Measurements from ENCODE around the gene ALDH5A1.

ALDH5A1 gene

GRCh38 chr6:24494821-24495795, at the start of gene ALDH5A1:
TSS of gene ALDH5A1 (plus strand) at chr6:24494969. CDS start at chr6:24494997, 28 bp downstream.
- DNase-seq = peak; percentile 48
- in situ Hi-C loops (cut with HindIII; ENCODE audit: low pct_ligation_motif_present, low pct_unique_long_range_greater_than_20kb, low sequenced_read_pairs) = no loop called here

- in situ Hi-C loops (cut with HindIII; ENCODE audit: low pct_ligation_motif_present, low pct_unique_long_range_greater_than_20kb, low sequenced_read_pairs) = no loop called here
- DNase-seq = no peak
Measured at GRCh38 chr6:24445704-24446103, 49.1 kb upstream of the ALDH5A1 start.

- in situ Hi-C loops (cut with HindIII; ENCODE audit: low pct_ligation_motif_present, low pct_unique_long_range_greater_than_20kb, low sequenced_read_pairs) = no loop called here
Measured at GRCh38 chr6:24446670-24447069, 48.1 kb upstream of the ALDH5A1 start.

GRCh38 chr6:24448396-24448795, 46.4 kb upstream of the ALDH5A1 start:
- in situ Hi-C loops (cut with HindIII; ENCODE audit: low pct_ligation_motif_present, low pct_unique_long_range_greater_than_20kb, low sequenced_read_pairs) = no loop called here
- DNase-seq = no peak

More at GRCh38 chr6:24446670-24447069, 48.1 kb upstream of the ALDH5A1 start:
- no peak for DNase-seq

DNA sequence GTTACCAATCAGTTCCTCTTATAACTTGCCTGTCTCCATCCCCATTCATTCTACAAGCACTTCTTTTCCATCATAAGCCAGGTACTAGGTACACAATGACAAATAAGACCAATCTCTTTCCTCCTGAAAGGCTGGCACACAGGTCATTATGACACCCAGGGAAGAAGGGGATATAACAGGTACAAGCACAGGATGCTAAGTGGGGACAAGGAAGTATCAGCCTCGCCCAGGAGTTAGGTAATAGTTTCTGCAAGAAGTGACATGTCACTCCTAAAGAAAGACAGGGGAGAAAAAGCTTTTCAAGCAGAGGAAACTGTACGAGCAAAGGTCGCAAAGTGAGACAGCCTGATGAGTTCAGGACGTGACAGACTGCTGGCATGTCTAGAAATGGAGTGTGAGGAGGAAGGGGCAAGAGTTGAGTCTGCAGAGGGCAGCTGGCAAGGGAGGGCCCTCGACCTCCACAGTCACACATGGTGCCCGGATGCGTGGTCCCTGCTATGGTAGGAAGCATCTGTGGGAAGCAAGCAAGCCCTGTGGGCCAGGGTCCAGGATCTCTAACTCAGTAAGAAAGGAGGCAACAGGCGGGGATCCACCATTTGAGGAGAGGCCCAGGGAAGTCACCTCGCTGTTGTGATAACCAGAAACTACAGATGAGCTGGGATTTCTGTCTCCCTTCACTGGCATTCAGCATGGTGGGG, 45.8 kb upstream of the ALDH5A1 start:
- DNase-seq = no peak
- in situ Hi-C loops (cut with HindIII; ENCODE audit: low pct_ligation_motif_present, low pct_unique_long_range_greater_than_20kb, low sequenced_read_pairs) = no loop called here

- DNase-seq = no peak
- in situ Hi-C loops (cut with HindIII; ENCODE audit: low pct_ligation_motif_present, low pct_unique_long_range_greater_than_20kb, low sequenced_read_pairs) = no loop called here
Measured at GRCh38 chr6:24451581-24452388, 43.0 kb upstream of the ALDH5A1 start.

DNA sequence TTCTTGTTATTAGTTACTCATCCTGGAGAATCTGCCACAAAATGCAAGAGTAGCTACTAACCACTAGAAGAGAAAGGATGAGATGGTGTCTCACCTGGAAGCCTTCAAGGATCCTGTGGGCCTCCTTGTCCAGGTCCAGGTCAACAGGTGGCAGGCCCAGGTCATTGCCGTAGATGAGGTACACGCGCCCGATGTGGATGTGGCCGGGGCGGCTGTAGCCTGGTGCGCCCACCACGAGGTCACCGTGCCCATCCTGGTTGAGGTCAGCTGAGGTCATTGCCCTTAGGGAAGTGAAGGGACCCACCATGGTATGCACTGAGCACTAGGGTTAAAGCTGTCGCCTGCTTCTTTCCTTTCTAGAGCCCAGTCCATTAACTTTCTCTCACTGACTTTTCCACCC, 40.8 kb upstream of the ALDH5A1 start:
- DNase-seq = no peak
- in situ Hi-C loops (cut with HindIII; ENCODE audit: low pct_ligation_motif_present, low pct_unique_long_range_greater_than_20kb, low sequenced_read_pairs) = no loop called here

GRCh38 chr6:24454452-24454851, 40.3 kb upstream of the ALDH5A1 start:
- in situ Hi-C loops (cut with HindIII; ENCODE audit: low pct_ligation_motif_present, low pct_unique_long_range_greater_than_20kb, low sequenced_read_pairs) = no loop called here
- no peak for DNase-seq

- no peak for DNase-seq
- in situ Hi-C loops (cut with HindIII; ENCODE audit: low pct_ligation_motif_present, low pct_unique_long_range_greater_than_20kb, low sequenced_read_pairs) = no loop called here
Measured at GRCh38 chr6:24455061-24455460, 39.7 kb upstream of the ALDH5A1 start.

DNA sequence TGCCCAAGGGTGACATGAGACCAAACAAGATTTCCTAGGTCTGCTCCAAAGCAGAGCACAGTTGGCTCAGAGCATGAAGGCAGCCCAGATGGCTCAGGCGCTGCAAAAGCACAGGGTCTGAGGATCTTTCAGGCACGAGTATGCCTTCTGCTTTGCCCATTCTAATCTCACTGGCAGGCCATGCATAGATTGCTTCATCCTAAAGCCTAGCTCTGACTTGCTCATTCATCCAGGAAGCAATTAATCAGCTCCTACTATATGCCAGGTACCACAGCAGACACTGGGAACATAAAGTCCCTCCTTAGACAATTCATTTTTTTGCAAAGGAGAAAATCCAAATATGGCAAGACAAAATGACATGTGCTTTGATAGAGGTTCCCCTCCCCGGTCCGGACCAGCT, 36.6 kb upstream of the ALDH5A1 start:
- in situ Hi-C loops (cut with HindIII; ENCODE audit: low pct_ligation_motif_present, low pct_unique_long_range_greater_than_20kb, low sequenced_read_pairs) = no loop called here
- DNase-seq = no peak

GRCh38 chr6:24458941-24459340, 35.8 kb upstream of the ALDH5A1 start:
- no peak for DNase-seq
- in situ Hi-C loops (cut with HindIII; ENCODE audit: low pct_ligation_motif_present, low pct_unique_long_range_greater_than_20kb, low sequenced_read_pairs) = no loop called here

DNA sequence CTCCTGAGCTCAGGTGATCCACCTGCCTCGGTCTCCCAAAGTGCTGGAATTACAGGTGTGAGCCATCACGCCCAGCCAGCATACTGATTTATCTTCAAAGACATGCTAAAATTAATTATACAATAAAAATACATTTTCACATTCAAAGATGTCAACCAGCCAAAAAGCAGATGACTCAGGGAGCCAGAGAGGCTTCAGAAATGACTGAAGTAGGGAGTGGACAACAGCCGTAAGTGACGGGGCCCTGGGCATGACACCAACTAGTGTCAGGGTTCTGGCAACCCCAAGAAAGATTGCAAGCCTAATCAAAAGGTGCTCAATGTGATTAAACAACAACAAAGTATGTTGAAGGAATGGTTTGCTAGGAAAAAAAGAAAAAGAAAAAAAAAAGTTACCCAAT, 33.8 kb upstream of the ALDH5A1 start:
- no peak for DNase-seq
- in situ Hi-C loops (cut with HindIII; ENCODE audit: low pct_ligation_motif_present, low pct_unique_long_range_greater_than_20kb, low sequenced_read_pairs) = no loop called here

DNA sequence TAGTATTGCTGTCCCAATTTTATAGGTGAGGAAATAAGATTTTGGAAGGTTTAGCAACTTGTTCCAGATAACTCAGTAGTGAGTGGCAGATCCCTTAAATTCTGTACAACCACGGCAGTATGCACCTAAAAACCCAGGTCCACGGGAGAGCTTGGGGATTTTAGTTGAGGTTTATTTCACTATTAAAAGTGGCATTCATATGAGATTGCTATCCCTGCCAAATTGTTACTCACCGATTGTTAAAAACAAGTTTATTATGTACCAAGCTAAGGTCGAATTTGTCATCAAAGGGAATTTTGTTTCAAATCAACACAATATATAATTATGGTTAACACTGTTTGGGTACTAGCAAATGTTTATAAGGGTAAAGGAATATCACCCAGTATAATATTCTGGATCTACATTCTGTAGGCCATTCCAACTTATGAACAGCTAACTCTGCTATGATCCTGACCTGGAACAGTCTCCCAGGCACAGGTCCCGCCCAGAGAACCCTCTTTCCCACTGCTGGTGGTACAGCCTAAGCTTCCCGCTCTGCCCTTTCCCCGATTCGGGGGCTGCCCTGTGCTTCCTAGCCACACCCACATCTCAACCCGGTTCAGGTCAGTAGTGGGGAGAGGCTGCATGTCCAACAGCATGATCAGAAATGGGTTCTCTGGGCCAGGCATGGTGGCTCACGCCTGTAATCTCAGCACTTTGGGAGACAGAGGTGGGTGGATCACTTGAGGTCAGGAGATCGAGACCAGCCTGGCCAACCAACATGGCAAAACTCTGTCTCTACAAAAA, 30.3 kb upstream of the ALDH5A1 start:
- DNase-seq = no peak
- in situ Hi-C loops (cut with HindIII; ENCODE audit: low pct_ligation_motif_present, low pct_unique_long_range_greater_than_20kb, low sequenced_read_pairs) = no loop called here

DNA sequence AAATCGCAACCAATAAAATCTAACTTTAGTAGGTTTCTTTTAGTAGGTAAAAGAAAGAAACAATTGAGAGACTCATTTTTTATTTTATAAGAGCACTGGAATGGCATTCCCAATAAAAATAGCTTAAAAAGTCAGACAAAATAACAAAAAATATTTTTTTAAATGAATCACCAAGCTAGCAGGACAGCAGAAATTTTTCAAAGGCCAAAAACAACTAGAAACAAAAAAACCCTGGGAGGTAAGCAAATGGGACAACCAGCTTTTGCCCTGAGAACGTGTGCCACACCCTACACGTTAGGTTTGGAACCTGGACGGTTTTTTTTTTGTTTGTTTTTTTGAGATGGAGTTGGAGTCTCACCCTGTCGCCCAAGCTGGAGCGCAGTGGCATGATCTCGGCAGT, 25.0 kb upstream of the ALDH5A1 start:
- in situ Hi-C loops (cut with HindIII; ENCODE audit: low pct_ligation_motif_present, low pct_unique_long_range_greater_than_20kb, low sequenced_read_pairs) = no loop called here
- DNase-seq = no peak

DNA sequence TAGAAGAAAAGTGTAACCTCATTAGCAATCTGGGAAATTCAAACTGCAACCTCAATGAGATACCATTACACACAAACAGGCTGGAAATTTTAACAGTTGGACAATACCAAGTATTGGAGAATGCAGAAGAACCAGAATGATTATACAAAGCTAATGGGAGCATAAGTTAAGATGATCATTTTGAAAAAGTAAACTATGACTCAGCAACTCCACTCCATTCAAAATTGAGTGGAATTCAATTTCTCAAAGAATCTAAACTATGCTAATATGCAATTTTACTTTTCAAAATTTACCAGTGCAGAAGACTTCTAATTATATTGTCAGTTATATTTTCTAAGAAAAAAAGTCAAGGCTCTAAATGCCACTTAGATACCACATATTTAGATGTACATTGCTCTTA, 22.6 kb upstream of the ALDH5A1 start:
- in situ Hi-C loops (cut with HindIII; ENCODE audit: low pct_ligation_motif_present, low pct_unique_long_range_greater_than_20kb, low sequenced_read_pairs) = no loop called here
- no peak for DNase-seq

DNA sequence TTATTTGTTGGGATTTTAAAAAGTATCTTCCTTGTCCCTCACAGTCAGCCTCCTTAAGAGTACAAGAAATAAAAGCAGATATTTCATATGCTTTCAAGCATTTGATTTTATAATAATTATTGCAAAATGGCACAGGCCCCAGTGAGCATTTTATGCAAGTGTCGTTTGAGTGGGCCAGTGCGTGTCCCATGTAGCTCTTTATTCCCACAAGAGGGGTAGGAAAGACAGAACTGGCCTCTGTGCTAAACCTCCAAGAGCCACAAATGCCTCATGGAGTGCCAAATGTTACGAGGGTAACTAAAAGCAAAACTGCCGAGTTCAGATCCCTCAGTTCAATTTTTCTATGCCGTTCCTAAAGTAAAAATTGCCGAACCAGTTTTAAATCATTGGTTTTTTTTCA, 18.1 kb upstream of the ALDH5A1 start:
- in situ Hi-C loops (cut with HindIII; ENCODE audit: low pct_ligation_motif_present, low pct_unique_long_range_greater_than_20kb, low sequenced_read_pairs) = no loop called here
- no peak for DNase-seq

DNA sequence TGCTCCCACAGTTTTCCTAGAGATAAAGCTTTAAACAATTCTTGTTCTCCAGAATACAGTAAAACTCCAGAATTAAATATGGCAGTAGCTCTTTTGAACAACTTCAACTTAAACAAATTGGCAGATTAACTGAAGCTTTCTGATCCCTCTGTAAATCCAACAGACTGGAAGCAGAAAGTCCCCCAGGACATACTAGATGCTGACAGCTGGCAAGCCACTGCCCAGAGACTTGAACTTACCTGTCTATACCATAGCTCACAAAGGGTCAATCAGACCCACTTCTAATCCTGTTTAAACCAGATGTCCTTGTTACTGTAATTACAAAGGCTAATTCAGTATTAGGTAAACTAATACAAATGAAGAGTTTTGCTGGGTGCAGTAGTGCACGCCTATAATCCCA, 17.7 kb upstream of the ALDH5A1 start:
- DNase-seq = no peak
- in situ Hi-C loops (cut with HindIII; ENCODE audit: low pct_ligation_motif_present, low pct_unique_long_range_greater_than_20kb, low sequenced_read_pairs) = no loop called here

GRCh38 chr6:24478903-24479302, 15.9 kb upstream of the ALDH5A1 start:
- no peak for DNase-seq
- in situ Hi-C loops (cut with HindIII; ENCODE audit: low pct_ligation_motif_present, low pct_unique_long_range_greater_than_20kb, low sequenced_read_pairs) = no loop called here

Measured in ACHN (cell line).